CD4-positive, alpha-beta T cell (primary cell): ENCODE measurements around the gene CLDN1. TPM values are rescaled to one million over a fixed set of nuclear protein-coding genes. Genes with fewer than 3 reads are reported as not detected.

Experiments
- ATAC-seq: fragments of 200-7000 bp; cut with Tn5 transposase; one replicate; pipeline ENCODE4 v1.10.0; 2022; ENCODE audit warnings: mild to moderate bottlenecking; ENCODE audit not compliant: poor library complexity
- CTCF ChIA-PET: fragments of 350-600 bp; sonication (Branson Sonifier 250); formaldehyde crosslinking; loops from one replicate; lab custom pipeline; 2021; ENCODE audit warnings: antibody characterized with exemption, inconsistent platforms; lab: Charles Lee
- POLR2A ChIA-PET: fragments of 350-600 bp; sonication (Branson Sonifier 250); formaldehyde crosslinking; loops from one replicate; lab custom pipeline; 2021; ENCODE audit warnings: antibody characterized with exemption, inconsistent platforms; lab: Charles Lee
- DNase-seq, 14 experiments: peaks; one replicate each; pipeline ENCODE4 v3.0.0-alpha.2; 2013 to 2020; ENCODE audit warnings: mixed read lengths in 2 of 14
- H3K27ac ChIP-seq, 2 donors: one replicate each; pipeline versions ENCODE4 v1.5.1 to v1.7.0; 2013; ENCODE audit warnings: low read length in 2 of 2, low read depth in 1 of 2, mild to moderate bottlenecking in 1 of 2
- H3K27me3 ChIP-seq, 2 experiments: 1 replicate in 1 of 2; 2 replicates in 1 of 2; pipeline versions ENCODE4 v1.6.1 to v1.7.0; 2013; ENCODE audit warnings: low read length in 2 of 2, control low read depth in 1 of 2, mild to moderate bottlenecking in 1 of 2, moderate library complexity in 1 of 2; ENCODE audit not compliant: insufficient read depth in 2 of 2, control insufficient read depth in 1 of 2
- H3K36me3 ChIP-seq: one replicate; pipeline ENCODE4 v1.6.1; 2013; ENCODE audit warnings: low read length, control low read depth; ENCODE audit not compliant: insufficient read depth
- H3K4me1 ChIP-seq: one replicate; pipeline ENCODE4 v1.6.1; 2013; ENCODE audit warnings: low read length, control low read depth; ENCODE audit not compliant: insufficient read depth
- H3K4me3 ChIP-seq: one replicate; pipeline ENCODE4 v1.5.1; 2013; ENCODE audit warnings: mild to moderate bottlenecking, low read length, moderate library complexity
- H3K9me3 ChIP-seq, 2 experiments: 1 replicate in 1 of 2; 2 replicates in 1 of 2; pipeline versions ENCODE4 v1.6.1 to v1.7.0; 2013; ENCODE audit warnings: low read length in 2 of 2, mild to moderate bottlenecking in 2 of 2, control low read depth in 1 of 2, moderate library complexity in 1 of 2; ENCODE audit not compliant: control insufficient read depth in 1 of 2, insufficient read depth in 1 of 2
- H3K27ac Mint-ChIP-seq: one replicate; pipeline ENCODE4 v1.8.0; 2020; ENCODE audit warnings: mixed read lengths
- H3K27me3 Mint-ChIP-seq: one replicate; pipeline ENCODE4 v1.8.0; 2021; ENCODE audit warnings: mixed read lengths
- H3K36me3 Mint-ChIP-seq: one replicate; pipeline ENCODE4 v1.8.0; 2021; ENCODE audit warnings: low read depth, mixed read lengths
- H3K4me1 Mint-ChIP-seq: one replicate; pipeline ENCODE4 v1.8.0; 2021; ENCODE audit warnings: low read depth, mixed read lengths
- H3K4me3 Mint-ChIP-seq: one replicate; pipeline ENCODE4 v1.8.0; 2020; ENCODE audit warnings: mild to moderate bottlenecking, mixed read lengths
- H3K9me3 Mint-ChIP-seq: one replicate; pipeline ENCODE4 v1.8.0; 2020; ENCODE audit warnings: mixed read lengths
- CTCF ChIP-seq: fragments of 200-600 bp; IDR thresholded peaks from one replicate; pipeline ENCODE4 v1.8.0; 2022; ENCODE audit warnings: antibody characterized with exemption, mild to moderate bottlenecking
- intact Hi-C, 2 experiments: fragments of 100-400 bp; cut with DNase I in 1 of 2; cut with micrococcal nuclease in 1 of 2; formaldehyde crosslinking; loops; one replicate each; pipeline versions ENCODE4 v1.15.1 to v1.9.0; 2023 to 2025; cut with DNase I, micrococcal nuclease
- total RNA-seq, 174 experiments: library from RNA in 2 of 174; stranded (reverse) in 2 of 174; gene quantifications; one replicate each; pipeline ENCODE4 v1.2.3 and lab custom pipeline; 2021 to 2026

The CLDN1 gene
- total RNA-seq, 2 experiments from 2014 or later = 0.80 to 0.95 TPM

DNA sequence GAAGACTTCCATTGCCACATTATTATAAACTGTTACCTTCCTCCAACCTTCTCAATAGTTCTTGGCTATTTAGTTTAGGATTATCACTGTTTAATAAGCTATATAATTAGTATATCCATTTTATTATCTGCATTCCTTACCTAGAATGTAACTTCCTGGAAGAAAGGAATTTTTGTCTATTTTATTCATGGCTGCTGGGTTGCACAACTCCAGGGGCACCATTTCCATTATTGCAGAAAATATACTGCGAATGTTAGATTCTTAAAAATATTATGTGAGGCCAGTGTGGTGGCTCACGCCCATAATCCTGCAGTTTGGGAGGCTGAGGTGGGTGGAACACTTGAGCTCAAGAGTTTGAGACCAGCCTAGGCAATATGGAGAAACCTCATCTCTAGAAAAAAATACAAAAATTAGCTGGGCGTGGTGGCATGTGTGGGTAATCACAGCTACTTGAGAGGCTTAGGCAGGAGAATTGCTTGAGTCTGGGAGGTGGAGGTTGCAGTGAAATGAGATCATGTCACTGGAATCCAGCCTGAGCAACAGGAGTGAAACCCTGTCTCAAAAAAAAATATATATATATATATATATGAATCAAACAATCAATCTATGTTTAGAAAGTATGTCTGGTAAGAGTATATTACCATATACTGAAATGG is 19.9 kb downstream of the CLDN1 start:
- ChIA-PET CTCF (no interaction called here), POLR2A (no interaction called here)
- Histone ChIP-seq H3K9me3 (no peaks in the 10 kb centered on the region), H3K4me1 (no peaks in the 10 kb centered on the region), H3K4me3 (no peak overlapping the region), H3K27me3 (no peaks in the 10 kb centered on the region), H3K36me3 (no peaks in the 10 kb centered on the region), H3K27ac (no peak overlapping the region)
- no peak for ATAC-seq
- Mint-ChIP-seq H3K9me3 (no peaks in the 10 kb centered on the region), H3K36me3 (no peaks in the 10 kb centered on the region), H3K27me3 (peaks cover 6% of the 10 kb centered on the region), H3K4me1 (peaks cover 24% of the 10 kb centered on the region), H3K27ac (peak overlapping the region; percentile 43), H3K4me3 (no peak overlapping the region)
- intact Hi-C loops = loop anchor here in 1 of 2 experiments (10.0 kb wide), 1 partner anchor 978 kb away; no protein-coding TSS in a partner anchor
- no peak for DNase-seq
- TF ChIP-seq CTCF = no peak

GRCh38 chr3:190301591-190301990 is 20.7 kb downstream of the CLDN1 start:
- Mint-ChIP-seq H3K27me3 (peaks cover 6% of the 10 kb centered on the region), H3K27ac (peak overlapping the region; percentile 43), H3K4me1 (peaks cover 17% of the 10 kb centered on the region), H3K9me3 (no peaks in the 10 kb centered on the region), H3K4me3 (peak overlapping the region; percentile 8), H3K36me3 (no peaks in the 10 kb centered on the region)
- no peaks in the 10 kb centered on the region for H3K27me3 ChIP-seq
- no peak overlapping the region for H3K4me3 ChIP-seq
- ChIA-PET CTCF (no interaction called here), POLR2A (no interaction called here)
- H3K4me1 ChIP-seq = no peaks in the 10 kb centered on the region
- no peaks in the 10 kb centered on the region for H3K9me3 ChIP-seq
- ATAC-seq (peak; percentile 75), DNase-seq (peak in 1 of 14 experiments; percentile 7)
- intact Hi-C loops = loop anchor here in 1 of 2 experiments (10.0 kb wide), 1 partner anchor 977 kb away; no protein-coding TSS in a partner anchor
- H3K27ac ChIP-seq = no peak overlapping the region
- no peaks in the 10 kb centered on the region for H3K36me3 ChIP-seq
- TF ChIP-seq CTCF = no peak

GRCh38 chr3:190299969-190300368 is 22.3 kb downstream of the CLDN1 start:
- Mint-ChIP-seq H3K27ac (no peak overlapping the region), H3K27me3 (peaks cover 6% of the 10 kb centered on the region), H3K4me1 (peaks cover 9% of the 10 kb centered on the region)

More at GRCh38 chr3:190299969-190300368, 22.3 kb downstream of the CLDN1 start:
- H3K36me3 ChIP-seq = no peaks in the 10 kb centered on the region
- no peak overlapping the region for H3K27ac ChIP-seq
- no peak overlapping the region for H3K4me3 Mint-ChIP-seq
- TF ChIP-seq CTCF = no peak
- ChIA-PET POLR2A (no interaction called here), CTCF (interaction anchor here (1.4 kb wide), 1 partner anchor 22 kb away, joined by 4 read pairs; the partner anchor contains the start of gene CLDN1)
- no peaks in the 10 kb centered on the region for H3K9me3 Mint-ChIP-seq
- ATAC-seq (no peak), DNase-seq (no peak)
- no peak overlapping the region for H3K4me3 ChIP-seq
- H3K27me3 ChIP-seq = no peaks in the 10 kb centered on the region
- no peaks in the 10 kb centered on the region for H3K4me1 ChIP-seq
- intact Hi-C loops = loop anchor here in 1 of 2 experiments (10.0 kb wide), 1 partner anchor 975 kb away; no protein-coding TSS in a partner anchor
- H3K36me3 Mint-ChIP-seq = no peaks in the 10 kb centered on the region
- no peaks in the 10 kb centered on the region for H3K9me3 ChIP-seq
